Mononuclear cell (primary cell): ENCODE measurements around the gene IGFBP2. TPM values are rescaled to one million over a fixed set of nuclear protein-coding genes. Genes with fewer than 3 reads are reported as not detected.

Source experiments
- H3K27me3 ChIP-seq: 2 replicates; pipeline ENCODE4 v1.6.0; 2011; ENCODE audit warnings: low read length, control low read depth; ENCODE audit not compliant: insufficient read depth
- H3K4me1 ChIP-seq: 2 replicates; pipeline ENCODE4 v1.5.1; 2011; ENCODE audit warnings: mild to moderate bottlenecking, low read length, control low read depth; ENCODE audit not compliant: insufficient read depth
- H3K4me3 ChIP-seq: 2 replicates; pipeline ENCODE4 v1.5.1; 2011; ENCODE audit warnings: mild to moderate bottlenecking, low read length, moderate library complexity
- H3K9me3 ChIP-seq: 2 replicates; pipeline ENCODE4 v1.5.1; 2011; ENCODE audit warnings: low read depth, mild to moderate bottlenecking, control low read depth, low read length
- total RNA-seq: library from RNA; depleted of rRNA; stranded (reverse); fragments of >200 nt; gene quantifications from one replicate; pipeline ENCODE4 v1.2.3, GENCODE V29; 2012

The IGFBP2 gene
- total RNA-seq, 1 donor, result 0.52 TPM

GRCh38 chr2:216701544-216701943 lies 68.3 kb downstream of the IGFBP2 start:
- Histone ChIP-seq H3K4me1 (no peaks in the 10 kb centered on the region), H3K9me3 (no peaks in the 10 kb centered on the region), H3K27me3 (peaks cover 46% of the 10 kb centered on the region), H3K4me3 (no peak overlapping the region)

DNA sequence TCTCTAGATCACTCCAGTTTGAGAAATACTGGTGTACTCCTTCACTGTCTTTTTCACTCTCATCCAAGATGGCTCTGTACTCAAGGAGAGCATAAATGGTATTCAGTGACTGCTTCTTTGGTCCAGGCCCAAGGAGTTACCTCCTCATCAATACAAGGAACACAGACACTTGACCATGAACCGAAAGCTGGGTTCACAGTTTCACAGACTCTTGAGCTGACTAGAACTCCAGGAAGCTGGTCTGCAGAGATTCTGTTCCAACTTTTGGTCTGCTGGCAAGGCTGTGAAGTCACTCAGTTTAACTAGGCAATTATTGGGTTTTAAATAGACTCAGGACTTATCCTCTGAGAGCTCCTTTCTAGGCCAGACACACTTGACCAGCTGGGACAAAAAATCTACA lies 69.5 kb downstream of the IGFBP2 start:
- H3K4me1 ChIP-seq, result no peaks in the 10 kb centered on the region
- no peaks in the 10 kb centered on the region for H3K9me3 ChIP-seq
- H3K4me3 ChIP-seq, result no peak overlapping the region
- peaks cover 34% of the 10 kb centered on the region for H3K27me3 ChIP-seq

- no peaks in the 10 kb centered on the region for H3K9me3 ChIP-seq
- no peaks in the 10 kb centered on the region for H3K27me3 ChIP-seq
- no peak overlapping the region for H3K4me3 ChIP-seq
- no peaks in the 10 kb centered on the region for H3K4me1 ChIP-seq
These were observed 77.5 kb downstream of the IGFBP2 start for GRCh38 chr2:216710551-216711301.

GRCh38 chr2:216711348-216711747 lies 78.1 kb downstream of the IGFBP2 start:
- no peaks in the 10 kb centered on the region for H3K4me1 ChIP-seq
- H3K9me3 ChIP-seq, result no peaks in the 10 kb centered on the region
- H3K27me3 ChIP-seq, result no peaks in the 10 kb centered on the region
- no peak overlapping the region for H3K4me3 ChIP-seq

GRCh38 chr2:216713691-216714336 lies 80.6 kb downstream of the IGFBP2 start:
- H3K9me3 ChIP-seq, result no peaks in the 10 kb centered on the region
- H3K4me3 ChIP-seq, result no peak overlapping the region
- no peaks in the 10 kb centered on the region for H3K27me3 ChIP-seq
- no peaks in the 10 kb centered on the region for H3K4me1 ChIP-seq

Other genes with a start within 250 kb of the IGFBP2 start
- 2.6 TPM for gene SMARCAL1, start 220.9 kb upstream of the IGFBP2 start, total RNA-seq
- gene RPL37A, start 134.6 kb upstream of the IGFBP2 start, total RNA-seq, result 1,276 TPM
- 0.21 TPM for gene IGFBP5, start 62.1 kb downstream of the IGFBP2 start, total RNA-seq
- not detected for gene TNP1, start 226.6 kb downstream of the IGFBP2 start, total RNA-seq